ENCODE results near the gene INPP5D.
"Not testable (repeated sequence)": the region's sequence is repeated elsewhere in the genome, so short reads cannot be mapped to it uniquely, and the experiment has no call there.

Gene INPP5D

DNA sequence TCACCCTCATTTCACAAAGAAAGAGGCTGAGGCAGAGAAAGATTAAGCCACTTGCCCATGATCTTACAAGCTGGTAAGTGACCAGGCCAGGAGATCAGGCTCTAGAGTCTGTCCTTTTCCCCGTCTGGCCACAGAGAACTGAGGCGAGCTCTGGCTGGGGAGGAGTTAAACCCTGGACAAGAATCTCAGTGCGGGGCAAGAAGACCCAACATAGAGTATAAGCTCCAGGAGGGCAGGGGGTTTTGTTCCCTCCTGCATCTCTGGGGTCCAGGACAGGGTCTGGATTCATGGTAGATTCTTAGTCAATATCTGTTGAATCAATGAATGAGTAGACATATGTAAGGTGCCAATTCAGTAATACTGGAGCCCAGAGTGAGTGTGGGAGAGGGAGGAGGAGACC, 12.9 kb upstream of the INPP5D start:
- Histone ChIP-seq H3K4me1 (ENCODE audit: control insufficient read depth in 1 of 2, insufficient read depth in 1 of 2, low read depth in 1 of 2, low read length in 1 of 2) (peaks cover 0 to 3% of the 10 kb centered on the region in 2 experiments), H3K27me3 (peaks cover 17% of the 10 kb centered on the region), H3K27ac (no peak overlapping the region), H3K36me3 (no peaks in the 10 kb centered on the region), H3K9me3 (no peaks in the 10 kb centered on the region), H3K4me3 (ENCODE audit: low read depth in 1 of 2, low read length in 1 of 2) (no peak overlapping the region)
- TF ChIP-seq, protein P1, sequence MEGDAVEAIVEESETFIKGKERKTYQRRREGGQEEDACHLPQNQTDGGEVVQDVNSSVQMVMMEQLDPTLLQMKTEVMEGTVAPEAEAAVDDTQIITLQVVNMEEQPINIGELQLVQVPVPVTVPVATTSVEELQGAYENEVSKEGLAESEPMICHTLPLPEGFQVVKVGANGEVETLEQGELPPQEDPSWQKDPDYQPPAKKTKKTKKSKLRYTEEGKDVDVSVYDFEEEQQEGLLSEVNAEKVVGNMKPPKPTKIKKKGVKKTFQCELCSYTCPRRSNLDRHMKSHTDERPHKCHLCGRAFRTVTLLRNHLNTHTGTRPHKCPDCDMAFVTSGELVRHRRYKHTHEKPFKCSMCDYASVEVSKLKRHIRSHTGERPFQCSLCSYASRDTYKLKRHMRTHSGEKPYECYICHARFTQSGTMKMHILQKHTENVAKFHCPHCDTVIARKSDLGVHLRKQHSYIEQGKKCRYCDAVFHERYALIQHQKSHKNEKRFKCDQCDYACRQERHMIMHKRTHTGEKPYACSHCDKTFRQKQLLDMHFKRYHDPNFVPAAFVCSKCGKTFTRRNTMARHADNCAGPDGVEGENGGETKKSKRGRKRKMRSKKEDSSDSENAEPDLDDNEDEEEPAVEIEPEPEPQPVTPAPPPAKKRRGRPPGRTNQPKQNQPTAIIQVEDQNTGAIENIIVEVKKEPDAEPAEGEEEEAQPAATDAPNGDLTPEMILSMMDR (IDR thresholded peaks at IDR 0.05), result no peak

DNA sequence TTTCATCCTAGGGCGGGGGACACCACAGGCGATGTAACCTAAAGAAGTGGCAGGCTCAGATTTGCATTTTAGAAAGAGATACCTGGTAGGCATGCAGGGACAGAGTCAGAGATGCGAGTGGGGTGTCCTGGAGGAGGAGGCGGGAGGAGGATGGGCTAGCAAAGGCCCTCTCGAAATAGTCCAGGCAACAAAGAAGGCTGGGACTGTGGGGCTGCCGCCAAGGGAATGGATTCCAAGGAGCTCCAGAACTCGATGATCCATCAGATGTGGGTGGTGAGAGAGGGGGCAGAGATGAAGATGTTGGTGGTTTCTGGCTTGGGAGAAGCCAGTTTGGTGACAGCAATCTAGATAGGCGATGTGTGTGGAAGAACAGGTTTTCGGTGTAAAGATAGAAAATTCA, 12.5 kb upstream of the INPP5D start:
- TF ChIP-seq, protein P1 (IDR thresholded peaks at IDR 0.05), result no peak

DNA sequence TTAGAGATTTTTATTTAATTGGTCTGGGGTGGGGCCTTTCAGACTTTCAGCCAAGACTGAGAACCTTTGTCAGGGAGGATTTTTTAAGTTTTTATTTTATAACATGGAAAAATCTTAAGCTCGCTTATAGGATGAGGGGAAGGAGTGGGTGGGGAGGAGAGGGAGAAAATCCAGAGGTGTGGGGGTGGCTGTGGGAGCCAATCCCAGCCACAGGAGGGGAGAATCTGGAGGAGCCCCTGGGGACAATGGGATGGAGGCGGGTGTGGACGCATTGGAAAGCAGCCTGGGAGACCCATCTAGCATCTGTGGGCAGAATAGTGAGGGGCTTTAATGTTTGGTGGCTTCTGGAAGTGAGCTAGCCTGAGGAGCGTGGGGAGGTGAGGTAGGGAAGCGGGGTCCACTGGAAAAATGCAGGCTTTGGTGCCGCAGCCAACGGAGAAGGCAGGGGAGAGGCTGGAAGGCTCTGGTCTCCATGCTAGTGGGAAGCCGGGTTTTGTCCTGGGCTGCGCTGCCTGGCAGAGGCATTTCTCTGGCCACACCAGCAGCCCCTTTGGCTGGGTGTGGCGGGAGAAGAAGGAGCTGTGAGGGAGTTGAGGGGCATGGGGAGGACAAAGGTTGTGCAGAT, 11.5 kb upstream of the INPP5D start:
- Histone ChIP-seq H3K9me3 (no peaks in the 10 kb centered on the region), H3K27ac (no peak overlapping the region), H3K27me3 (peaks cover 17% of the 10 kb centered on the region), H3K4me3 (ENCODE audit: low read depth in 1 of 2, low read length in 1 of 2) (no peak overlapping the region), H3K36me3 (no peaks in the 10 kb centered on the region), H3K4me1 (ENCODE audit: control insufficient read depth in 1 of 2, insufficient read depth in 1 of 2, low read depth in 1 of 2, low read length in 1 of 2) (peaks cover 0 to 3% of the 10 kb centered on the region in 2 experiments)
- TF ChIP-seq, protein P1 (IDR thresholded peaks at IDR 0.05), result no peak

More for the DNA sequence above, 12.5 kb upstream of the INPP5D start:
- Histone ChIP-seq H3K4me3 (ENCODE audit: low read depth in 1 of 2, low read length in 1 of 2) (no peak overlapping the region), H3K27me3 (peaks cover 17% of the 10 kb centered on the region), H3K9me3 (no peaks in the 10 kb centered on the region), H3K36me3 (no peaks in the 10 kb centered on the region), H3K27ac (no peak overlapping the region), H3K4me1 (ENCODE audit: control insufficient read depth in 1 of 2, insufficient read depth in 1 of 2, low read depth in 1 of 2, low read length in 1 of 2) (peaks cover 0 to 3% of the 10 kb centered on the region in 2 experiments)

DNA sequence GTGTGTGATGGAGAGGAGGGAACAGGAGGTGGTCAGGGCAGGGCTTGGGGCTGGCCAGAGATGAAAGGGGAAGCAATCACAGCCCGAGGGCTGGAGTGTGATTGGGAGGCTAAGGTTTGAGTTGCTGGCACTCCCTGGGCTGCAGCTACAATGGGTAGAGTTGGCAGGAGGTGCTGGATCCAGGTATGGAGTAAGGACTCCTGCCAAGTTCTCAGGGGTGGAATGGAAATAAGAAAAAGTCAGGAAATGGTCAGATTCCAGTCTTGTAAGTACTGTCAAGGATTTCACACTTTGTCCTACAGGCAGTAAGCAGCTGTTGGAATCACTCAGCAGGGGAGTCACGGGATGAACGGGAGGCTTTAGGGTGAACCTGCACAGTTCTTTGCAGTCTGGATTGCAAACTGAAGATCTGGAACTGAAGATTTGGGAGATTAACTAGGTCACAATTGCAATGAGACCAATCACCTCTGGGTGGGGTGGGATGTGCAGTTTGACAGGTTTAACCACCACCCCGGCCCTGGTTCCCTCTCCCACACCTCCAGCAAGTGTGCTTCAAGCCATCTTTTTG, 10.9 kb upstream of the INPP5D start:
- peaks cover 0 to 9% of the 10 kb centered on the region in 2 experiments for H3K4me1 ChIP-seq (ENCODE audit: control insufficient read depth in 1 of 2, insufficient read depth in 1 of 2, low read depth in 1 of 2, low read length in 1 of 2)
- no peak overlapping the region for H3K4me3 ChIP-seq (ENCODE audit: low read depth in 1 of 2, low read length in 1 of 2)
- peaks cover 17% of the 10 kb centered on the region for H3K27me3 ChIP-seq
- TF ChIP-seq, protein P1 (IDR thresholded peaks at IDR 0.05), result no peak
- no peaks in the 10 kb centered on the region for H3K36me3 ChIP-seq
- no peaks in the 10 kb centered on the region for H3K9me3 ChIP-seq
- no peak overlapping the region for H3K27ac ChIP-seq

DNA sequence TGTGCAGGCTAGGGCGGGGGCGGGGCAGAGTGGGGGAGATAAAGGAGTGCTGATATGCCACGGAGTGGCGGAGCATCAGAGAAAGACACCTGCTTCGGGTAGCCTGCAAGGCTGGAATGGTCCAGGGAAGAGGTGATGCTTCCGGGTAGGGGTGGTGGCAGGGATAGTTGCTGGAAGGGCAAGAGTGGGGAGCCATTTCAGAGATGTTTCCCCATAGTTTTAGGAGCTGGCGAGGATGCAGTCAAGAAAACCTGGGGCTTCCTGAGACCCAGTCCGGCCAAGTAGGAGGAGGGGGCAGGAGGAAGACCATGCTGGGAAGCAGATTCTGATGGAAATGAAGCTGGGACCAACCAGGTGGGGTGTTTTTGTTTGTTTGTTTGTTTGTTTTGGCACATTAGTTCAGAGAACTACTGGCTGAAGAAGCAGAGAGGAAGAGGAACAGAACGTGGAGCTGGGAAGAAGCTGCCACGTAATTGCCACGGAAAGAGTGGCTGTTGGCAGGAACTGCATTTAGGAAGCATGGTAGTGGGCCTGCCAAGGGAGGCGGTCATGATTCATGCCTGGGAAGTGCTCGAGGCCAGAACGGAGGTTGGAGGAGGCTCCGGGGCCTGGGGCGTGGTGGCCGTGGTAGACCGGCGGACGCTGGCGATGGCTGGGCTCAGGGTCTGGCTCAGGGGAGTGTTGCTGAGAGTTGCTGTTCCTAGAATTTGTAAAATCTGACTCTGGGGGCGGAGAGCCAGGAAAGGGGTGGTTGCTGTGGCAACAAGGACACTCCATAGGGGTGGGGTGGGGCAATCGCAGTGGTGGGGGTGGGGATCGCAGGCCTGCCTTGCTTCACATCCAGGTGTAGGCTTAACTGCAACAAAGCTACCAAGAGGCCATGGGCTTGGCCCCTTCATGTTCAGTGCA, 8.6 kb upstream of the INPP5D start:
- no peak overlapping the region for H3K27ac ChIP-seq
- no peak overlapping the region for H3K4me3 ChIP-seq (ENCODE audit: low read depth in 1 of 2, low read length in 1 of 2)
- no peaks in the 10 kb centered on the region for H3K9me3 ChIP-seq
- TF ChIP-seq, protein P1 (IDR thresholded peaks at IDR 0.05), result no peak
- H3K27me3 ChIP-seq, result peaks cover 17% of the 10 kb centered on the region
- H3K4me1 ChIP-seq (ENCODE audit: control insufficient read depth in 1 of 2, insufficient read depth in 1 of 2, low read depth in 1 of 2, low read length in 1 of 2), result peaks cover 0 to 9% of the 10 kb centered on the region in 2 experiments
- no peaks in the 10 kb centered on the region for H3K36me3 ChIP-seq

DNA sequence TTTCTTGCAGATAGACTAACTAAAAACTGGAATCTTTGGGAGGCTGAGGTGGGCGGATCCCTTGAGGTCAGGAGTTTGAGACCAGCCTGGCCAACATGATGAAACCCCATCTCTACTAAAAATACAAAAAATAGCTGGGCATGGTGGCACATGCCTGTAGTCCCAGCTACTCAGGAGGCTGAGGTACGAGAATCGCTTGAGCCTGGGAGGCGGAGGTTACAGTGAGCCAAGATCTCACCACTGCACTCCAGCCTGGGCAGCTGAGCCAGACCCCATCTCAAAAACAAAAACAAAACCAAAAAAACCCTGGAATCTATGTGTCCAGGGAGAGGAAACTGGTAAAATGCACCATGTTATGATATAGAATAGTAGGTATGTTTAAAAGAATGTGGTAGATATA, 7.6 kb upstream of the INPP5D start:
- H3K4me1 ChIP-seq (ENCODE audit: control insufficient read depth in 1 of 2, insufficient read depth in 1 of 2, low read depth in 1 of 2, low read length in 1 of 2); H3K36me3 ChIP-seq; H3K27ac ChIP-seq; H3K9me3 ChIP-seq; H3K4me3 ChIP-seq (ENCODE audit: low read depth in 1 of 2, low read length in 1 of 2): not testable (repeated sequence)
- H3K27me3 ChIP-seq, result peaks cover 17% of the 10 kb centered on the region
